ENCODE measurements around the gene LIN52.

- TF ChIP-seq YY1 (IDR thresholded peaks at IDR 0.05; ENCODE audit: low read depth, low read length) (no peak), USF2 (IDR thresholded peaks at IDR 0.05; ENCODE audit: low read length) (no peak), TCF12 (IDR thresholded peaks at IDR 0.05; ENCODE audit: low read depth, low read length) (no peak), ATF3 (IDR thresholded peaks at IDR 0.05; ENCODE audit: insufficient read depth, low read depth, low read length) (no peak), KDM5A (IDR thresholded peaks at IDR 0.05; ENCODE audit: low read length) (no peak), RXRA (IDR thresholded peaks at IDR 0.05; ENCODE audit: insufficient read depth, low read depth, low read length) (no peak), JUN (IDR thresholded peaks at IDR 0.05; ENCODE audit: low read depth, low read length) (no peak), CTCF (IDR thresholded peaks at IDR 0.05; ENCODE audit: control extremely low read depth in 1 of 3, insufficient read depth in 1 of 3, low read depth in 1 of 3, low read length in 3 of 3) (no peak), SIN3A (conservative IDR thresholded peaks at IDR 0.05 in 1 of 2, IDR thresholded peaks at IDR 0.05 in 1 of 2; ENCODE audit: low read depth in 1 of 2, low read length in 2 of 2) (no peak)
These were observed 60.0 kb downstream of the LIN52 start for GRCh38 chr14:74144789-74145188.

Measured in H1 (cell line).